GM19455 (cell line): ENCODE data around the gene POU6F1.
A peak's percentile ranks its signal among the peaks of the same experiment; 100 is the strongest.

Source experiments
- ATAC-seq: cut with Tn5 transposase; IDR thresholded peaks from one replicate; pipeline ENCODE4 v1.9.1; 2021; ENCODE audit not compliant: unreplicated experiment

The POU6F1 gene

DNA sequence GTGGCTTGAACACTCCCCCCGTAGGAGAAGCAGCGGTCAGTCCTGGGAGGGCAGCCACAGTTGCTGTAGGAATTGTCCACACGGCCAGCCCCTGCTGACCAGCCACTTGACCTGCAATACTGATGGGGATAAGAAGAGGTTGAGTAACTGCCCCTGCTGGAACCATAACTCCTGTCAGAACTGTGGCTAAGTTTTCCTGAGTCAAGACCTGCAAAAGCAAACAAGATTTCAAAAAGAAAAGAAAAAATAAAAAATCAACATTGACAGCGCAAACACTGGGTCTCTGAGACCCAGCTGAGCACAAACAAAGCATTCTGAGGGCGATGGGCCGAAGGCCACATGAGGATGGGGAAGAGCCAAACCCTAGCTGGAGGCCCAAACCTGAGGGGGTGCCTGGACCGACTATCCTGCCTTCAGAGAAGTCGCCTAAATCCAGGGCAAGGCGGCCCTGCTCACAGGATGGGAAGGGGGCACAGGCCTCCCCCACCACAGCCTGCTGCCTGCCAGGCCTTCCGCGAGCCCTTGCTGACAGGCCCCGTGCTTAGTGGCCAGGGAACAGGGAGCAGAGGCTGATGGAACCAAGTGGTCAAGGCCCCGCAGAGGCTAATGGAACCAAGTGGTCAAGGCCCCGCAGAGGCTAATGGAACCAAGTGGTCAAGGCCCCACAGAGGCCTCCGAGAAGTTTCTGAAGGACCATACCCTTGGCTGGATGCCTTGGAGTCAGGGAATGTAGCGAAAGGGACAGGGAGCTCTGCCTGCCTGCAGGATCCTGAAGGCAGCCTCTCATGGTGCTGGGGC, 19.1 kb downstream of the POU6F1 start:
- no peak for ATAC-seq

- no peak for ATAC-seq
Observed at GRCh38 chr12:51197736-51198567, 19.9 kb downstream of the POU6F1 start.

DNA sequence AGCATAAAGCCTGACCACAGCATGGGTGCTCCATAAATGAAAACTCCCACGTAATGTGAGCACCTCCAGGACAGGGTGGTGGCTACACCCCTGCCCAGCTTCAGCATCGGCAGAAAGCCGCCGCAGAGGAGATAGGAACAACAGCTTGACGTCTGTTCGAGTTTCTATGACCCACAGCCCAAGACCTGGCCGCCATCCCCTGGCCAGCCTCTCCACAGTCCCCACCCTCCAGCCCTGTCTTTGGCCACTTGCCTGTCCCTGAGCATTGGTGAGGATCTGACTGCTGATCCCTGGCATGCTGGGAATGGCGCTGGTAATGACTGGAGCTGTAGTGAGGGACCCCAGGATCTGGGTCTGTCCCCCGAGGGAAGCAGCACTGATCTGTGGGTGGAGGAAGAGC, 21.3 kb downstream of the POU6F1 start:
- no peak for ATAC-seq

DNA sequence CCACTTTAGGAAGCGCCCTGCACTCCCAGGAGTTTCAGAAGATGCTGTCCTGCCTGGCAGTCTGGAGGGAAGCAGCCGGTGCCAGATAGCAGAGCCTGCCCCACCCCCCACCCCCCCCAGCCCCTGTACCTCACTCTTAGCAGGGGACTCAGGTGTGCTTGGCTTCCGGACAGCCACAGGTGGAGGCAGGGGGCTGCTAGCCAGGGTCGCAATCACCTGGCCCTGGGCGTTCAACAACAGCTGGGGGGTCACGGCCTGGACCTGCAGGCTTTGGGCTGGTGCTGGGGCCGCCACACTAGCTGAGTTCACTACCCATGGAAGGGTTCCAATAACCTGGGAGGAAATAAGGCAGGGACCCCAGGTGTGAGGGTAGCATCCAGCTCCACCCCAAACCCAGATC, 22.0 kb downstream of the POU6F1 start:
- no peak for ATAC-seq

DNA sequence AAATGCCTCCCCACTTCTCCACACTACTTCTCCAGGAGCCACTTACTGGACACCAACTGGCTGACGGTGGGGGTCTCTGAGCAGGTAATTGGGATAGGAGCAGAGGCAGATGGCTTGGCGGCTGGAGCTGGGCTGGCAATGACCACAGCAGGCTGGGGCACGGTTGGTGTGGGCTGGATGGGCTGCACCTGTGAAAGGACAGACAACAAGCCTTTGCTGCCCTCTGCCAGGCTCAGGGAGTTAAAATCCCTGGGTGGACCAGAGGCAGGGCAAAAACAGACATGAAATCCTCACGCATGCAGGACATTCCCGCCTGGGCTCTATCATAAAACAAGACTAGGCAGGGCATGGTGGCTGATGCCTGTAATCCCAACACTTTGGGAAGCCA, 25.6 kb downstream of the POU6F1 start:
- no peak for ATAC-seq

GRCh38 chr12:51191516-51192283, 26.2 kb downstream of the POU6F1 start:
- ATAC-seq = no peak

DNA sequence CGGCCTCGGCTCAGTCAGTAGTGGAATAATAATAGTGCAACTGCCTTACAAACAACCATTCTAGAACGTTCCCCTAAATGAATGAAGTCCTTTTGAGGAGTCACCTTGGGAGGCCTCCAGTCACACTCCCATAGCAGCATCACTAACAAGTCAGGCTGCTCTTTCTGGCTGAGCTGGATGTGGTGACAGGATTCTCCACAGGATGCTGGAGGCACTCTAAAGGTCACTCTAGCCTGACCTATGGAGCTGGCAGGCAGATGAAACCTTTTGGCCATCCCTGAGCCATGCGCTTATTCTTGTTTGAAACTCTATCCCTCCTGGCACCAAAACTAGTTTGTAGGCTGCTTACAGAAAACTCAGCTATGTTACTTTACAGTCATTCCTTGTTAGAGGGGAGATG, 27.0 kb downstream of the POU6F1 start:
- no peak for ATAC-seq

GRCh38 chr12:51189790-51190355, 28.0 kb downstream of the POU6F1 start:
- no peak for ATAC-seq

GRCh38 chr12:51188359-51189051, 29.4 kb downstream of the POU6F1 start:
- no peak for ATAC-seq

DNA sequence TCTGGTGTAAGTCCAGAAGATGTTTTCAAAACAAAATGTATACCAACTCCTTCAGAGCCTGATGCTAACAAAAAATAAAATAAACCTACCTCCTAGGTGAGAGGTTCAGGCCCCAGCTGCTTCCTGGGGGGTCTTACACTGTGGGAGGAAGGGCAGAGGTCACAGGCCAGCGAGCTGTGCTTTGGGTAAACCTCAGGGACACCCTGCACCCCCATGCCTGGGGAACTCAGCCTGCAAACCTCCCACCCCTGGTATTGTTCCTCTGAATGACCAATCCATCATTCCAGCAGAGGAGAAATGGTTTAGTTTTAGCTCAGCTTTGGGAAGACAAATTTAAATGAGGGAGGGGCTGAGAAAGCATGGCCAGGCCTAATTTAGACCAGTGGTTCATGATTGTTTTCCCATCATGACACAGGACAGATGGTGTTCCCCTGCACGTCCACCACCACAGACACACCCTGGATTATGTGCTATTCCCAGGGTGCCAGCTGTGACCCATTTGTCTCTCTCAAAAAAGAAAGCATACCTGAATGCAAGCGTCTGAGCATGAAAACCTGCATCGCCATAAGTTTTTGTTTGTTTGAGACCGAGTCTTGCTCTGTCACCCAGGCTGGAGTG, 30.4 kb downstream of the POU6F1 start:
- ATAC-seq = no peak

GRCh38 chr12:51186465-51187085, 31.3 kb downstream of the POU6F1 start:
- no peak for ATAC-seq

- ATAC-seq = no peak
Observed at GRCh38 chr12:51185171-51185717, 32.6 kb downstream of the POU6F1 start.

DNA sequence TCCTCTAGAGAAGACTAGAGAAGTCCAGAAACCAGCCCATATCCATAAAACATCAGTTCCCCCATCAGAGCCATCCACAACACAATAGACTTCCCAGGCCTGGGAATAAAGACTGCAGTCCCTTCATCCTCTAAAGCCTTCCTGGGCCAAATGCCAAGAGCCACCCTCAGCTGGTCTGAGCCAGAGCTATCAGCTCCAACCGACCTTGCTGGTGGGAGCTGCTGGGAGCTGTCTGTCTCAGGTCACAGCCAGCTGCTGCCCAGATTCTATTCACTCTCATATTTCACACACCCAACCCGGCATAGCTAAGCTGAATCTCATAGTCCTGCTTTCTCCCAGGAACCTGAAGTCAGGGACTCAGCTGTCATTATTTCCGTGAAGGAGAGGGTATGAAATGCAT, 34.0 kb downstream of the POU6F1 start:
- ATAC-seq = no peak

DNA sequence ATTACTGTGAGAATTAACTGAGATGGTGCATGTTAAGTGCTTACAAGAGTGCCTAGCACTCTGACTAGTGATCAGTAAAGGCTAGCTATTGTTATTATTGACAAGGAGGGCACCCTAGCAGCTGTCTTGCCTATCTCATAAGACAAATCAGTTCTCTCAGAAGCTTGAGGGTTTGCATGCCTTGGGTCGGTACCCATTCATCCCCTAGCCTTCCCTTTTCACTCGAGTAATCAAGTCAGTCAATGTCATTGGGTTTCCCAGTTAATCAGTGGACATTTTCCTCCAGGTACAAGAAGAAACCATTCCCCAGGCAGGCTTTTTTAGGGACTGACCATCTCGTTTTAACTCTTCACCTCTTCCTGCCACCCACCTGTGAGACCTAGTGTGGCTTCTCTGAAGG, 34.5 kb downstream of the POU6F1 start:
- ATAC-seq = no peak

- no peak for ATAC-seq
Observed at GRCh38 chr12:51181558-51181957, 36.3 kb downstream of the POU6F1 start.

DNA sequence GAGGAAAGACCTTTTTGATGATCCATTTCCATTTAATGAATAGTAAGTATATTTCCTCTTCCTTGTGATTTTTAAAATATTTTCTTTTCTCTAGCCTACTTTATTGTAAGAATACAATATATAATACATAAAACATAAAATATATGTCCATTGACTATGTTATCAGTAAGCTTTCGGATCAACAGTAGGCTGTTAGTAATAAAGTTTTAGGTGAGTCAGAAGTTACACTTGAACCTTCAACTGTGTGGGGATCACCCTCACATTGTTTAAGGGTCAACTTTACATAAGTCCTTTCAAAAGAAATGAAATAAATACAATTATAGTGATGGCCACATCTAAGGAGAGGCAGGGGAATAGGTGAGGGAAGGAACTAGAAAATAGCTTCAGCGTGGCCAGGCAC, 40.0 kb downstream of the POU6F1 start:
- no peak for ATAC-seq

GRCh38 chr12:51174501-51174900, 43.4 kb downstream of the POU6F1 start:
- ATAC-seq = no peak

DNA sequence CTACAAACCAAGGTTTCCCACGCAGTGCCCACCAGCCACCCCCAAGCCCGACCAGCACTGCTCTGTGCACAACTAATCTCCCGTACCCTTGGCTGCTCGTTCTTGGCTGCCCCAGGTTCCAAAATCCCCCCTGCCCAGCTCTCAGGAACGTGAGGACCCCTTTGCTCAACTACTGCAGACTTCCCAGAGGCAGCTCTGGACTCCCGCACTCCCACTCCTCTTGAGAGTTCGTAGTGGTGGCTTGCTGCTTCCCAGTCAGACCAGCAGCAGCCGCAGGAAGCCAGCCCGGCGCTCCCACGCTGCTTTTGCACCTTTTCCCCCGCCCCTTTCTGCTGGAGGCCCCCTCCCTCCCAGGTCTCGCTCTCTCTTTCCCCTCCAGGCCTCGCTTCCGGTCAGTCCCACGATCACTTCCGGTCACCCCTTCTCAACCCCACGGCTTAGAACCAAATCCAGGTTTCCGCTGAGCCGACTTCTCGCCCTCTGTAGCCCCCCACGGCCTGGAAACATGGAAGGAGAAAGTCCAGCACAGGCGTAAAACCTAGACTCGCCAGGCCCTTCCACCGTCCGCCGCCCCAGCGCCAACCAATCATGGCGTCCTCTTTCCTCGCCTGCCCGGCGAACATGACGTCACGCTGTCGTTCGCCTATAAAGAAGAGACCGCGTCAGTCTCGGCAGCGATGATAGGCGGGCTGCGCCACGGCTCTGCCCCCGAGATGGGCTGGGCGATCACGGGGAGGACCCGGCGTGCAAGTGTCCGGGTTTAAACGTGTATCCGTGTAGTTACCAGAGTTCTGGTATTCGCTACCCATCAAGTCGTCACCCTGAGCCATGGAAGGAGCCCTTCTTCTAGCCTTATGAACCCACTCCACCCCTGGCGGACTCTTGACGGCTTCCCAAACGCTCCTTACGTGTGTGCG, 45.1 kb downstream of the POU6F1 start, which contains the start of gene TFCP2:
TSS of gene TFCP2 (minus strand) at position 621 of the 917 bp plus-strand sequence. CDS start 713 bp downstream, outside the sequence.
- ATAC-seq = peak; percentile 93
